ENCODE data around the gene RHEBL1.

Gene RHEBL1

DNA sequence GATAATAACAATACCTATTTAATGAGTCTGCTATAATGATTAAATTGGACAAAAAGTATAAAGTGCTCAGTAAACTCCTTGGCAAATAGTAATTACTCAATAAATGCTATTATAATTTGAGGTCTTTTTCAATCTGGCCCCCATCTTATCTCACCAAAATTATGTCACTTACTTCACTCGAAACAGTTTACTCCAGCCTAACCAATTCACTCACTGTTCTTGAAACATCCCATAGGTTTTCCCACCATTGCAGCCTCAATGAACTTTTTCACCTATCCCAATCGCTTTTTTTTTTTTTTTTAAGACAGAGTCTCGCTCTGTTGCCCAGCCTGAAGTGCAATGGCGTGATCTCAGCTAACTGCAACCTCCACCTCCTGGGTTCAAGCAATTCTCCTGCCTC, 33.8 kb downstream of the RHEBL1 start:
- DNase-seq, result no peak

DNA sequence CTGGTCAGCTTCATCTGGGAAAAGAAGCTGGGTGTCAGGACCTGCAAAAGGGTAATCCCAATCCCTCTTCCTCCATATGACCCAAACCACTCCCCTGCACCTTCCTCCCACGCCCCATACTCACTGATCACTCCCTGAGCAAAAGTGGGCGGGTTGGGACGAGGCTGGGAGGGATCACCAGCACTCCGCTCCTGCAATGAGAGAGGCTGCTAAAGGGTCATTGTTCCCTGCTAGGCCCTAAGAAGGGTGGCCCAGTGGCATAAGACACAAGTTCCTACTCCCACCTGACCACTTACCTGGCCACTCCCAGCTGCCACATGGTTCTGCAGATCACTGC, 35.5 kb downstream of the RHEBL1 start:
- DNase-seq, result no peak

DNA sequence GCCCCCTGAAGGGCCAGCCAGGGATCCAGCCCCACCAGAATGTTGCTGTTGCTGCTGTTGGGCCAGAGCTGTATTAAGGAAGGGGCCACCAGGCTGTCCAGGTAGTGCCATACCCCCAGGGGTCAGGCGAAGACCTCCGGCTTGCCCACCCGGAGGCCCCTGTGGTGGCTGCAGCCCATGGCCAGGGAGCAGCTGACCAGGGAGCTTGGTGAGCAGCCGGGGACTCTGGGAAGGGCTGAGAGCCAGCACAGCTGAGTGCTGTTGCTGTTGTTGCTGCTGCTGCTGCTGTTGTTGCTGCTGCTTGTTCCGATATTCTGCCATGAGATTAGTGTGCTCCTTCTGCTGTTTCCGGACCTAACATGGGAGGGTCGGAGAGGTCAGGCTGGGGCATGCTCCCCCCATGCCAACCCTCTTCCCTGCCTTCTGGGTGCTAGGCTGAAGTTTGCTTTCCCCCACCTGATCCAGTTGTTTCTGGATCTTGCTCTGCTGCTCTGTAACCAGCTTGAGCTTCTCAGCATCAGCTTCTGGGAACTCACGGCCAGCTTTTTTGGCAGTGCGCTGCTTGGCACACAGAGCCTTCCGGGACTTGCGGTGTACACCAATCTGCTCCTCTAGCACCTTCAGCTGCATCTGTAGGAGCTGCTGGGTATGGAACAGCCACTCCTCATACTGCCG, 36.0 kb downstream of the RHEBL1 start:
- no peak for DNase-seq

- DNase-seq, result no peak
Measured at GRCh38 chr12:49032679-49033447, 36.9 kb downstream of the RHEBL1 start.

GRCh38 chr12:49032276-49032675, 37.5 kb downstream of the RHEBL1 start:
- DNase-seq, result no peak

DNA sequence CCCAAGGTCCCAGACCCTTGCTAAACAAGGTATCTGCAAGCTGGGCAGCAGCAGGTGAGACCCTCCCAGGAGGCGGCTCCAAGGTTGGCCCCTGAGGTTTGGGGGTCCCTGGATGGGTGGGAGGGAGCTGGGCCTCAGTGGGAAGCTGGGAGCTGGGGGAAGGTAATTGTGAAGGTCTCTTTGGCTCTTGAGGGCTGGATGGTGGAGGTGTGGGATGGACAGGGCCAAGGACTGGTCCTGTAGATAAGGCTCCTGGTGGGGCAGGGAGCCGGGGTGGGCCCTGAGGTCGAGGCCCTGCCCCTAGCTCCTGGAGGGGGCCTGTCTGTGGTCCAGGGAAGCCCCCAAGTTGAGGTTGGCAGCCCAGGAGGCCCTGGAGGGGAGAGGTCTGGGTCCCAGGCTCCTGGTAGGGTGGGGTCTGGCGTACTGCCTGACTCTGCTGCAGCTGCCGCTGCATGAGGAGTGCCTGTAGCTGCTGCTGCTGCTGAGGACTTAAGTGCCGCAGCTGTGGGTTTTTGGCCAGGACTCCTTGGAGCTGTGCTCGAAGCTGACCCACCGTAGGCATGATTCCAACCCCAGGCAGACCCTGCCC, 38.1 kb downstream of the RHEBL1 start:
- DNase-seq, result no peak

DNA sequence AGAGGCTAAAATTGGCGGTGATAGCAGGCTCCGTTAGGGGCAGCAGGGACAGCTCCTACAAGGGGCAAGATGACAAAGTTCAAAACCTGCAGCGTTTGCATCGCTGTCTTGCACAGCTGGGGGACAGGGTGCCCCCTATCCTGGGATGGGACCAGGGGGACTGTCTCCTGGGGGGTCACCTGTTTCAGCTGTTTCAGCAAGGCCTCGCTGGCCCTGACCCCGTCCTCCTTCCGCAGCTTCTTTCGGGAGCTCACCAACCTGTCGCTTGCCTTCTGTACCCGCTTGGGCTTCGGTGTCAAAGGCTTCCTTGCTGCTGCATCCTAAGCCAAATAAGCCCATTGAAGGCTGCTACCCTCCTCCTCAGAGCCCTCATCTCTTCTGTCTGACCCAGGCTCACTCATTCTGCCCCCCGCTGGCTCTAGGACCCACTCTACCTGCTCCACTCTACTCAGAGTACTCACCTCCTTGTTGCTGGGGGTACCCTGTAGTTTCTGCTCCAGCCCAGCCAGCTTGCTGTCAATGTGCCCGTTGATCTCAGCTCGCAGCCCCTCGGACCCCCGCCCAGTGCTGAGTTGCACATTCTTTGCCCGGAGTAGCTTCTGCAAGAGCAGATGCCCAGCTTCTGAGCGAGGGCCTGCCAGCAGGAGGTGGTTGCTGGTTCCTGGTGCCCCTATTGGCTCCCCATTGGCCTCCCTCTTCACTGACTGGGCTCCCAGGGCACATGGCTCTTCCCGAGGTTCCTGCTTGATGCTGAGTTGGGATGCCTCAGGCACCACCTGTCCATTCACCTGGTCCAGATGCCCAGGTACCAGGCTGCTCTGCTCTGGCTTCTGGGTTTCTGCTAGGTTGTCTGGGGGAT, 38.8 kb downstream of the RHEBL1 start:
- no peak for DNase-seq

DNA sequence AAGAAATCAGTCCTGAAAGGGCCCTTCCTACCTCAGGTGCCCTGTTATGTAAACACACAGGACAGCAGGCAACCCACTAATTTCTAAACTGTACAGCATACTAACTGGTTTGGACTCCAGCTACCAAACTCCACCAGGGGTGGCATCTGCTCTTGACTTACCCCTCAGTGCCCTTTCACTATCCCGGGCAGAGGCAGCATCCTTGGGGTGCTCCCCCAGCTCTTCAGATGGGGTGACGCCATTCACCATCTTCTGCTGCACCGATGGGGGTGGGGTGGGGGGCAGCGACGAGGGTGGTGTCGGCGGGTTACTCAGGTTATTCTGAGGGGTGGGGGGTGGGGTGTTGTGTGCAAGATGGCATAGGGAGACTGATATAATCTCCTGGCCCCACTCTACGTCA, 39.7 kb downstream of the RHEBL1 start:
- DNase-seq, result no peak

DNA sequence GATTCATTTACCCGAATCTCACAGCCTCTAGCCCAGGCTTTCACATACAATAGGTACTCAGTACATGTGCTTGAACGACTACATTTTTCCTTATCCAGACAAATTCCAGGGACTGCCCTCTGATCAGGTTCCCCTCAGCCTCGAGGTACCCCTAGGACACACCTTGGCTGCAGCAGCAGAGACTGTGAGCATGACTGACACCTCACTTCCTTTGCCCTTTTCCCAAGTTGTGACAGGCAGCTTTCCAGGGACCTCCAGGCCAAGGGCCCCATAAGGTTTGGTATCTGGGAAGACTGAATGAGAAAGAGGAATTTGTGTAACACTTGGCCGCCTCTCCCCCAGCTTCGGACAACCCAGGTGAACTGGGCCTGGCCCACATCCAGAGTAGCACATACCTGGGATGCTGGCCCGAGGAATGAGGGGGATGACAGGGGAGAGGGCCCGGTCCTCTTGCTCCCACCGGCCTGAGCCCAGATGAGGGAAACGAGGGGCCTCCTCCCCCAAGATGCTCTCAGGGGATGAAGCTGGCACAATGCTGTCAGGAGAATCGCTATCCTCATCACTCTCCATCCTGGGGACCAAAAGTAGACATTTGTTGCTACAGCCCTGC, 41.0 kb downstream of the RHEBL1 start:
- DNase-seq, result no peak

GRCh38 chr12:49027846-49028555, 41.8 kb downstream of the RHEBL1 start:
- no peak for DNase-seq

GRCh38 chr12:49026678-49027480, 42.9 kb downstream of the RHEBL1 start:
- DNase-seq, result no peak

DNA sequence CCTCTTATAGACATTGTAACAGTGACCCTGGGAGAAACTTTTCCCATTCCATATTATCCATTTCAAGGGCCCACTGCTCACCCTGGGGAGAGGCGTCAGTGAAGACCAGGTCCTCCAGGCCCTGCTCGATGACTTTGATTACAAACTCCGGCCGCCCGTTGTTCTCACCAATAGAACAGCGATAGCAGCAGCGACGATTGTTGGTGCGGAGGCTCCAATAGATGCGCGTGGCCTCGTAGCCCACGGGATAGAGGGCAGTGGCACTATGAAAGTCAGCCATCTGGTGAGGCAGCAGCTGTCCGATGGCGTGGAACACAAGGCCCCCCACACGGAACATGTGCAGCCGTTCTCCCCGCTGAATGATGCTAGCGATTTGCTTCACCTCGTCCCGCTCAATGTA, 43.7 kb downstream of the RHEBL1 start:
- no peak for DNase-seq

DNA sequence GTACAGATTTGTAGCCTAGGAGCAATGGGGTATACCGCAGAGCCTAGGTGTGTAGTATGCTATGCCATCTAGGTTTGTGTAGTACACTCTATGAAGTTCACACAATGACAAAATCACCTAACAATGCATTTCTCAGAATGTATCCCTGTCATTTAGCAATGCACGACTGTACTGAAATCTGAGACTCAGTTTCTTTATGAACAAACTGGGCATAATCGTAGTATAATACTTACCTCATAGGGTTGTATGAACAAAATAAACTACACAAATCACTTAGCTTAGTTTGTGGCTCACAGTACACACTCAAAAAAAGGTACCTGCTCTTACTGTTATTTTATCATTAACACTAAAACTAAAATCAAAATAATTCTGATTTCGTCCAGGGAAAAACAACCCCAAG, 44.3 kb downstream of the RHEBL1 start:
- DNase-seq, result no peak

DNA sequence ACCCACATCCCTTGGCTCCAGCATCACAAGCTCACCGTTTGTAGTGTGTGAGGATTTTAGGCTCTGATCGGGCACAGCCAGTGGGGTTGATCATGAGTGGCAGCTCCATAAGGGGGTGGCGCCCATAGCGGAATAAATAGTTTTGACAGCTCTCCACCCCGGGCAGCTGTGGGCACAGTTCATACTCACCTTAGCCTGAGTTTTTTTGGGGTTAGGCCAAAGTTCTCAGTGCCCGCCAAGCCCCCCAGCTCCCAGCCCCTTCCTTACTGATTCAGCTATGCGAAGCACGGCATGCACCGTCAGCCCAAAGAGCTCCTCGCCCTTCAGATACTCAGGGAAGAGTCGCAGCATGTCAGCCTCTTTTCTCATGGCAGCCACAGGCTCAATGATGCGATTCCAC, 45.2 kb downstream of the RHEBL1 start:
- no peak for DNase-seq

DNA sequence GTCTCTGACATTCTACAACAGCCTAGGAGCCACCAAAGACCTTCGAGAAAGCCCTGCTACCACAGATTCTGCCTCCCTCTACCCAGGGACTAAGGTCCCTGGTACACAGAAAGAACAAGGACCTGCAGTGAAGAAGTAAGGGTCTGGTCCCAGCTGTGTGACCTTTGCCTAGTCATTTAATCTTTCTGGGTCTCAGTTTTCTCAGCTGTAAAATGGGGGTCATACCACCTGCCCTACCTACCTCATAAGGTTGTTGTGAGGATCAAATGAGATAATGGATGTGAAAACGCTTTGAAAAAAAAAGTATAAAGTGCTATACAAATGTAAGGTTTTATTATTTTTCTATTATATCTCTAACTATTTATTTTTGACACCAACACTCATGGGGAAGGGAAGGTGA, 46.0 kb downstream of the RHEBL1 start:
- no peak for DNase-seq

- DNase-seq, result no peak
Measured at GRCh38 chr12:49022558-49023178, 47.1 kb downstream of the RHEBL1 start.

DNA sequence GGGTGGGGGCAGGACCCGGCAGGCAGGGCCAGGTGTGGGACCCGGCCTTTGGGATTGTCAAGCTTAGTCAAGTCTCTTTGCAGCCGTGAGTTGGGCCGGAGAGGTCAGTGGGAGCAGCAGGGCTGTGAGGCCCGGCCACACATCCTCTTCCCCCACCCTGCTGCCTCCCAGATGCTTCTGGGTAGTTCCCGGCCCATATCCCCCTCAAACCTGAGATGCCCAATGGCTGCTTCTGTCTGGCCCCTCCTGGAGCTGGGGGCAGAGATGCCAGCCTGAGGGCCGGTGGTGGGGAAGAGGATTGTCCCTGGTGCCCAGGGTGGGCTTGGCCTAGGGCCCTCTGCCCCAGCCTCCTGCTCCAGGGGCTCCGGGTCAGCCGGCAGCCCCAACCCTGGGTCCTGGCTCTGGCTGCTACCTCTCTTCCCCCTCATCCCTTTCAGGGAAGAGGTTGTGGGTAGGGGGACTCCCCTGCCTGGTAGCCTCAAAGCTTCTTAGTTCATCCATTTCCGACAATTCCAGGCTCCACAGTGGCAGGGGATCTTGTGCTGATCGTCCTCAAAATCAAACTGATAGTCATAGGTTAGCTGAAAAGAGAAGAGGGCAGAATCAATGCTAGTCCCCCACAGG, 48.4 kb downstream of the RHEBL1 start:
- DNase-seq, result no peak

DNA sequence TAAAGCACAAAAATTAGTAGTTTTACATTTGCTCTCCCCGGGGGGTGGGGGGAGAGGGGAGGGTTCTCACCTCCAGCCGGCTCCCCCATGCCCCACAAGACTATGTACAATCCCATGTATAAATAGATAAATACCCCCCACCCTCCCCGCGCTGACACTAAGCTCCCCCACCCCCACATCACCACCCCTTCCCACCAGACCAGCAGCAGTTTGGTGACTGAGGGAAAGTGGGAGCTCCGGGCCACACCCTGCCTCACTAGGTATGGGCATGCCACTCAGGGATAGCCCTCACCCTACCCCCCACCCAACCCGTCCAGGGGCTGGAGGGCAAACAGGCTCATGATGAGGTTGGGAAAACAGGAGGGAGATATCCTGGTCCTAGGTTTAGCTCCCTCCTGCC, 49.3 kb downstream of the RHEBL1 start:
- no peak for DNase-seq

DNA sequence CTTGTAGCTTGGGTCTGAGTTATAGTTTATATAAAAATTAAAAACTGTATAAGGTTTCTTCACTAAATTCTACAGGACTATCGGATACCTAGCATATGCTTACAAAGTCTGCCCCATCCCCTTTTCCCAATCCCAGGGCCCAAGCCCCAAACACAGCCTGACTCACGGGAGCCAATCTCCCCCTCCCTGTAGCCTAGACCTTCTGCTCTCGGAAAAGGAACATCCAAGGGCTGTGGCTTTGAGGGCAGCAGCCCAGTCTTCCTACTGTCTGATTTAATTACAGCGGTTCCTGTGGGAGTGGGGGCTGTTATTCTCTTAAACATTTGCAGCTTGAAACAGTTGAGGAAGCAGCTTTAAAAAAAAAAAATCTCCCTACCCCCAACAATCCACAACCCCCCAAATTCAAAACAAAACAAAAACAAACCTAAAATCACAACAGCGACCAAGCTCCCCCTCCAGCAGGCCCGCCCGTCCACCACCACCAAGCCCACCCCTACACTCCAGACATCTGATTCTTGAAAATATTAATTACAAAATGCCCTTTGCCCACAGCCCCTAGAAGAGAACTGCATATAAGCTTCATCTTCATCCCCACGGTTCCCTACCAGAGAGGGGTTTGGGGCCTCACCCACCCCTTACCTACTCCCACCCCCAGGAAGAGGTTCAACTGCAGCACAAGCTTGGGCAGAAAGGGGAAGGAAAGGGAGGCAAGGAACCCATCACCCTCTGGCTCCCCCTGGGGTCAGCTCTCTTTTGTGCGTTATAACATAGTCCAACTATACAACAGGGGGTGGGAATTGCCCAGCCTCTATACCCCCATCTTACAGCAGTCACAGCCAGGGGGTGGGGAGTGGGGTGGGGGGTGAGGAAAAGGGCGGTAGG, 50.1 kb downstream of the RHEBL1 start:
- no peak for DNase-seq

DNA sequence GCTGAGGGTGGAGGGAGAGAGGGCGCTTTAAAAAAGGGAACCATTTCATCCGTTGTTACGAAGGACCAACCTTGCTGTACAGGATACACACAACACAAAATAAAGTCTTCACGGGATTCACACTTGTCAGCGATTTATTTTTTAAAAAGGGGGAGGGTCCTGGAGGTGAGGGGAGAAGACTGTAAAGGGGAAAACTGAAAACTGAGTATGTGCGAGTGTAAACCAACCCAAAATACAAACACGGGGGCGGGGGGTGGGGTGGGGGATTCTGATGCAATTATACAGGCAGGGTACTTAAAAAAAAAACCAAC, 50.7 kb downstream of the RHEBL1 start:
- no peak for DNase-seq
